T1000 (cell line): ENCODE results near the gene ZDHHC1.
"Not testable (repeated sequence)": the region's sequence is repeated elsewhere in the genome, so short reads cannot be mapped to it uniquely, and the experiment has no call there.

Experiments
- DNase-seq: peaks from one replicate; lab custom pipeline; 2025; ENCODE audit warnings: mixed read lengths; lab: John Stamatoyannopoulos, UW

The ZDHHC1 gene

GRCh38 chr16:67394155-67395104 is 21.8 kb downstream of the ZDHHC1 start:
- no peak for DNase-seq

- DNase-seq: no peak
Measured at GRCh38 chr16:67393788-67394154, 22.5 kb downstream of the ZDHHC1 start.

GRCh38 chr16:67393111-67393787 is 23.0 kb downstream of the ZDHHC1 start, which contains the start of gene TPPP3:
TPPP3 (minus strand) TSS chr16:67393498; CDS start chr16:67391111, 2,387 bp downstream.
- peak; percentile 84 for DNase-seq

GRCh38 chr16:67392301-67393059 is 23.8 kb downstream of the ZDHHC1 start:
- no peak for DNase-seq

- no peak for DNase-seq
Measured at GRCh38 chr16:67391424-67392300, 24.6 kb downstream of the ZDHHC1 start.

GRCh38 chr16:67390816-67391423 is 25.4 kb downstream of the ZDHHC1 start:
- DNase-seq: no peak

GRCh38 chr16:67389911-67390815 is 26.1 kb downstream of the ZDHHC1 start:
- DNase-seq: no peak

- DNase-seq: no peak
Measured at GRCh38 chr16:67388591-67388990, 27.7 kb downstream of the ZDHHC1 start.

- no peak for DNase-seq
Measured at GRCh38 chr16:67388191-67388590, 28.1 kb downstream of the ZDHHC1 start.

GRCh38 chr16:67387479-67388079 is 28.7 kb downstream of the ZDHHC1 start:
- no peak for DNase-seq

- no peak for DNase-seq
Measured at GRCh38 chr16:67386861-67387455, 29.3 kb downstream of the ZDHHC1 start.

GRCh38 chr16:67384778-67385510 is 31.3 kb downstream of the ZDHHC1 start:
- no peak for DNase-seq

GRCh38 chr16:67383284-67383683 is 33.0 kb downstream of the ZDHHC1 start:
- DNase-seq: no peak

GRCh38 chr16:67378642-67379041 is 37.6 kb downstream of the ZDHHC1 start:
- DNase-seq: no peak

- DNase-seq: not testable (repeated sequence)
Measured at GRCh38 chr16:67376012-67376411, 40.3 kb downstream of the ZDHHC1 start.

- no peak for DNase-seq
Measured at GRCh38 chr16:67372664-67373063, 43.6 kb downstream of the ZDHHC1 start.

- no peak for DNase-seq
Measured at GRCh38 chr16:67370661-67371060, 45.6 kb downstream of the ZDHHC1 start.

- no peak for DNase-seq
Measured at GRCh38 chr16:67364600-67365235, 51.6 kb downstream of the ZDHHC1 start.
